A549 (cell line): ENCODE data around the gene SIDT2. TPM values are rescaled to one million over a fixed set of nuclear protein-coding genes. Genes with fewer than 3 reads are reported as not detected.
"Not testable (repeated sequence)": the region's sequence is repeated elsewhere in the genome, so short reads cannot be mapped to it uniquely, and the experiment has no call there.

Experiments used
- ATAC-seq, 2 experiments: fragments of 200-7000 bp in 1 of 2; fragments of >200 bp in 1 of 2; cut with Nextera tagmentation in 1 of 2; cut with Tn5 transposase in 1 of 2; 3 replicates each; pipeline versions ENCODE4 v1.8.0 to v1.9.1; 2018 to 2020; ENCODE audit warnings: mild to moderate bottlenecking in 1 of 2, moderate library complexity in 1 of 2
- CTCF ChIA-PET: fragments of 300-600 bp; sonication (Branson Sonifier 250); formaldehyde crosslinking; extraction: SDS; loops from one replicate; lab custom pipeline; 2021; ENCODE audit warnings: antibody characterized with exemption, inconsistent platforms; lab: Yijun Ruan, JAX
- POLR2A ChIA-PET: fragments of 350-600 bp; formaldehyde crosslinking; extraction: SDS; loops from one replicate; lab custom pipeline; 2021; ENCODE audit warnings: antibody characterized with exemption, inconsistent platforms; lab: Yijun Ruan, JAX
- DNase-seq, 2 experiments: peaks; one replicate each; pipeline versions ENCODE4 v3.0.0 to v3.0.0-alpha.2; 2011 to 2016; ENCODE audit warnings: low read depth in 1 of 2, low spot score in 1 of 2
- FAIRE-seq: peaks from 2 replicates; lab custom pipeline; 2011; peaks lifted over from hg19 to GRCh38; lab: Jason Lieb, UNC
- H3K27ac ChIP-seq, 2 experiments: fragments of >200 bp; sonication (Bioruptor Twin); formaldehyde crosslinking; 3 replicates each; pipeline ENCODE4 v1.5.1; 2016 to 2017
- H3K4me1 ChIP-seq: fragments of >200 bp; sonication (Bioruptor Twin); formaldehyde crosslinking; 3 replicates; pipeline ENCODE4 v1.6.1; 2016
- H3K4me2 ChIP-seq: fragments of >200 bp; sonication (Bioruptor Twin); formaldehyde crosslinking; 3 replicates; pipeline ENCODE4 v1.6.1; 2016
- H3K4me3 ChIP-seq: fragments of >200 bp; sonication (Bioruptor Twin); formaldehyde crosslinking; 3 replicates; pipeline ENCODE4 v1.5.1; 2016
- H3K9me3 ChIP-seq: fragments of >200 bp; sonication (Bioruptor Twin); formaldehyde crosslinking; 3 replicates; pipeline ENCODE4 v1.6.1; 2016
- CBX8 ChIP-seq: fragments of 200-600 bp; sonication (generic); IDR thresholded peaks from 2 replicates; pipeline ENCODE4 v1.6.1; 2016
- EHMT2 ChIP-seq: fragments of 200-600 bp; sonication (generic); IDR thresholded peaks from 2 replicates; pipeline ENCODE4 v1.6.1; 2016; ENCODE audit warnings: antibody characterized with exemption, low read depth, mild to moderate bottlenecking, moderate library complexity
- ELK1 ChIP-seq: fragments of 150-350 bp; IDR thresholded peaks from 2 replicates; pipeline ENCODE4 v1.6.1; 2014; ENCODE audit warnings: low read depth, mild to moderate bottlenecking, low read length
- ESRRA ChIP-seq: fragments of 150-350 bp; IDR thresholded peaks from 2 replicates; pipeline ENCODE4 v1.6.1; 2014; ENCODE audit warnings: mild to moderate bottlenecking, low read length, borderline replicate concordance
- FOSL2 ChIP-seq, 2 experiments: fragments of 450-650 bp in 1 of 2; fragments of >200 bp in 1 of 2; sonication (Bioruptor Twin) in 1 of 2; formaldehyde crosslinking; IDR thresholded peaks; 2 replicates each; pipeline versions ENCODE4 v1.5.0 to v1.6.1; 2016 to 2020; ENCODE audit warnings: mild to moderate bottlenecking in 1 of 2, moderate library complexity in 1 of 2
- HOXA7 ChIP-seq: fragments of 250-450 bp; sonication (Bioruptor Pico); IDR thresholded peaks from 2 replicates; pipeline ENCODE4 v1.5.0; 2020; ENCODE audit warnings: mild to moderate bottlenecking, moderate library complexity
- MAFK ChIP-seq: fragments of 450-650 bp; IDR thresholded peaks from 2 replicates; pipeline ENCODE4 v1.6.1; 2014; ENCODE audit not compliant: partially characterized antibody
- MYC ChIP-seq: IDR thresholded peaks from 2 replicates; pipeline ENCODE4 v1.6.1; 2012; ENCODE audit warnings: mild to moderate bottlenecking, inconsistent platforms, low read length, improper control_type of control experiment, borderline replicate concordance
- RAD21 ChIP-seq, 2 experiments: fragments of >200 bp in 1 of 2; sonication (Bioruptor Twin) in 1 of 2; formaldehyde crosslinking in 1 of 2; IDR thresholded peaks in 1 of 2; conservative IDR thresholded peaks in 1 of 2; 2 replicates in 1 of 2; 3 replicates in 1 of 2; pipeline ENCODE4 v1.6.1; 2012 to 2018; ENCODE audit warnings: inconsistent platforms in 1 of 2
- SREBF2 ChIP-seq: fragments of 450-650 bp; IDR thresholded peaks from 2 replicates; pipeline ENCODE4 v1.6.1; 2014; ENCODE audit warnings: mild to moderate bottlenecking, moderate library complexity
- TP53 ChIP-seq: fragments of 250-450 bp; sonication (Bioruptor Pico); IDR thresholded peaks from 2 replicates; pipeline ENCODE4 v1.5.0; 2021; ENCODE audit warnings: mild to moderate bottlenecking, moderate library complexity
- WGBS: methylation state at CpG from one replicate; pipeline ENCODE4 v1.1.6; 2017; ENCODE audit errors: missing lambda C conversion rate; 5-methylcytosine and 5-hydroxymethylcytosine counted together
- polyA plus RNA-seq, 4 experiments: library from polyadenylated mRNA; depleted of rRNA in 3 of 4; stranded (reverse); fragments of >200 nt; fragmentation: RNase III in 1 of 4; extraction: RNeasy Plus Mini Kit Qiagen cat#74134 plus additional on column Dnase treatment in 1 of 4; gene quantifications; 2 replicates in 3 of 4; 3 replicates in 1 of 4; pipeline ENCODE4 v1.2.3, GENCODE V29; 2011 to 2017

SIDT2 gene
- polyA plus RNA-seq, 2 of the 4 experiments (the other 2 are of a cell fraction): 5.9 to 8.5 TPM

GRCh38 chr11:117134431-117134830 is 44.1 kb upstream of the SIDT2 start:
- CTCF ChIA-PET: interaction anchor here (1.8 kb wide), 1 partner anchor 28 kb away, joined by 10 read pairs; no protein-coding TSS in a partner anchor
- H3K4me1 ChIP-seq: peaks cover 20% of the 10 kb centered on the region
- no peak overlapping the region for H3K4me2 ChIP-seq
- H3K9me3 ChIP-seq: no peaks in the 10 kb centered on the region
- no peak for FAIRE-seq
- TF ChIP-seq TP53 (CRISPR knock-in tag) (no peak), SREBF2 (no peak), FOSL2 (IDR thresholded peaks at IDR 0.05) (no peak), FOSL2 (CRISPR knock-in tag; IDR thresholded peaks at IDR 0.05) (no peak), RAD21 (conservative IDR thresholded peaks at IDR 0.05 in 1 of 2, IDR thresholded peaks at IDR 0.05 in 1 of 2) (no peak), MAFK (no peak), ELK1 (no peak), HOXA7 (CRISPR knock-in tag) (no peak), MYC (no peak), CBX8 (no peak), EHMT2 (no peak), ESRRA (no peak)
- ATAC-seq: no peak
- POLR2A ChIA-PET: no interaction called here
- H3K27ac ChIP-seq: no peak overlapping the region
- DNase-seq: no peak
- 67% methylated on average over 2 of the region's 3 CpGs for WGBS
- no peak overlapping the region for H3K4me3 ChIP-seq

- H3K4me1 ChIP-seq: peaks cover 18% of the 10 kb centered on the region
- DNase-seq, H3K27ac ChIP-seq, FAIRE-seq, CTCF ChIA-PET, ATAC-seq, H3K4me2 ChIP-seq, H3K4me3 ChIP-seq, POLR2A ChIA-PET, H3K9me3 ChIP-seq: not testable (repeated sequence)
- 83% methylated on average over 1 of the region's 4 CpGs for WGBS
Observed at GRCh38 chr11:117134979-117135378, 43.6 kb upstream of the SIDT2 start.

- H3K9me3 ChIP-seq, CTCF ChIA-PET, H3K4me3 ChIP-seq, POLR2A ChIA-PET, H3K4me2 ChIP-seq, H3K4me1 ChIP-seq, FAIRE-seq, H3K27ac ChIP-seq, DNase-seq: not testable (repeated sequence)
- peak; percentile 57 to 71; a peak in 5 of 6 replicates for ATAC-seq
- WGBS: no CpG with 5 or more reads among the region's 15 CpGs
Observed at GRCh38 chr11:117137223-117138086, 41.1 kb upstream of the SIDT2 start.

- ChIA-PET POLR2A (interaction anchor here (0.6 to 2.8 kb wide), 2 partner anchors 36 to 608 kb away, joined by 4 to 22 read pairs; partner anchors contain the start of gene SIDT2), CTCF (interaction anchor here (0.6 to 1.3 kb wide), 2 partner anchors 38 to 314 kb away, joined by 3 to 4 read pairs; no protein-coding TSS in a partner anchor)
- peak overlapping the region; percentile 86 for H3K4me2 ChIP-seq
- FAIRE-seq (no peak), DNase-seq (peak; percentile 43 to 47), ATAC-seq (peak; percentile 73 to 74; a peak in 5 of 6 replicates)
- no peak for TF ChIP-seq CBX8
- peak overlapping the region; percentile 88 to 100 for H3K27ac ChIP-seq
- no peaks in the 10 kb centered on the region for H3K9me3 ChIP-seq
- 11% methylated on average over 5 of the region's 5 CpGs for WGBS
- H3K4me3 ChIP-seq: peak overlapping the region; percentile 97
- H3K4me1 ChIP-seq: peaks cover 23% of the 10 kb centered on the region; the same call in 2 of the 3 replicates
Observed at GRCh38 chr11:117143390-117143789, 35.2 kb upstream of the SIDT2 start.
